ENCODE measurements around the gene FOXN3.
"Not testable (repeated sequence)": the region's sequence is repeated elsewhere in the genome, so short reads cannot be mapped to it uniquely, and the experiment has no call there.

FOXN3 gene

GRCh38 chr14:89125216-89125615 lies 291.8 kb downstream of the FOXN3 start:
- Histone ChIP-seq H3K27me3 (ENCODE audit: control insufficient read depth in 5 of 5, insufficient read depth in 4 of 5, low read length in 5 of 5) (no peaks in the 10 kb centered on the region), H3K27ac (ENCODE audit: low read depth, low read length) (no peak overlapping the region), H3K4me3 (ENCODE audit: low read depth in 1 of 5, low read length in 5 of 5) (no peak overlapping the region), H3K9me3 (ENCODE audit: control insufficient read depth in 5 of 5, low read length in 5 of 5) (peaks cover 0 to 2% (median 1%) of the 10 kb centered on the region in 5 donors), H3K4me1 (ENCODE audit: control insufficient read depth in 5 of 5, insufficient read depth in 5 of 5, low read length in 5 of 5) (no peaks in the 10 kb centered on the region), H3K36me3 (ENCODE audit: control insufficient read depth in 5 of 5, insufficient read depth in 5 of 5, low read length in 5 of 5) (no peaks in the 10 kb centered on the region), H3K9ac (ENCODE audit: low read length in 5 of 5) (no peak overlapping the region)

DNA sequence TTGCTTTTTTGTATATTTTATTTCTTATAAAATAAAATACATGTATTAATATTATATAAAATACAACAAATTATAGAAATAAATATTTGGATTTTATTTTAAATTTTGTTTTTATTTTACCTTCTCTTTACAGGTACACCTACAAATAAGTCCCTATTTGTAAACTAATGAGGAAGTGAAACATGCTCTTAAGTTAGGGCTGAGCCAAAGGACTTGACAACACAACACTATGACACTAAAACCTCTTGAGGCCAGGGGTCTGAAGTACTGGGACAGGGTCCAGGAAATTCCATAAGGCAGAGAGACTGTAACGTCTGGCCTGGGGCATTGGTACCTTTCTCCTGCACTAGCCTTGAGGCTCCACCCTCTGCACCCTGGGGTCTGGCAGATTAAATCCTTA lies 293.2 kb downstream of the FOXN3 start:
- Histone ChIP-seq H3K4me3 (ENCODE audit: low read depth in 1 of 5, low read length in 5 of 5) (no peak overlapping the region), H3K27ac (ENCODE audit: low read depth, low read length) (no peak overlapping the region)

GRCh38 chr14:89123215-89123614 lies 293.8 kb downstream of the FOXN3 start:
- no peaks in the 10 kb centered on the region for H3K27me3 ChIP-seq (ENCODE audit: control insufficient read depth in 5 of 5, insufficient read depth in 4 of 5, low read length in 5 of 5)
- H3K9me3 ChIP-seq (ENCODE audit: control insufficient read depth in 5 of 5, low read length in 5 of 5): peaks cover 0 to 14% (median 8%) of the 10 kb centered on the region in 5 donors
- no peak overlapping the region for H3K9ac ChIP-seq (ENCODE audit: low read length in 5 of 5)
- no peaks in the 10 kb centered on the region for H3K4me1 ChIP-seq (ENCODE audit: control insufficient read depth in 5 of 5, insufficient read depth in 5 of 5, low read length in 5 of 5)
- H3K27ac ChIP-seq (ENCODE audit: low read depth, low read length): no peak overlapping the region
- no peaks in the 10 kb centered on the region for H3K36me3 ChIP-seq (ENCODE audit: control insufficient read depth in 5 of 5, insufficient read depth in 5 of 5, low read length in 5 of 5)
- H3K4me3 ChIP-seq (ENCODE audit: low read depth in 1 of 5, low read length in 5 of 5): no peak overlapping the region

More for the DNA sequence above, 293.2 kb downstream of the FOXN3 start:
- Histone ChIP-seq H3K36me3 (ENCODE audit: control insufficient read depth in 5 of 5, insufficient read depth in 5 of 5, low read length in 5 of 5) (no peaks in the 10 kb centered on the region), H3K9me3 (ENCODE audit: control insufficient read depth in 5 of 5, low read length in 5 of 5) (peaks cover 0 to 14% (median 8%) of the 10 kb centered on the region in 5 donors), H3K27me3 (ENCODE audit: control insufficient read depth in 5 of 5, insufficient read depth in 4 of 5, low read length in 5 of 5) (no peaks in the 10 kb centered on the region), H3K4me1 (ENCODE audit: control insufficient read depth in 5 of 5, insufficient read depth in 5 of 5, low read length in 5 of 5) (no peaks in the 10 kb centered on the region), H3K9ac (ENCODE audit: low read length in 5 of 5) (no peak overlapping the region)

DNA sequence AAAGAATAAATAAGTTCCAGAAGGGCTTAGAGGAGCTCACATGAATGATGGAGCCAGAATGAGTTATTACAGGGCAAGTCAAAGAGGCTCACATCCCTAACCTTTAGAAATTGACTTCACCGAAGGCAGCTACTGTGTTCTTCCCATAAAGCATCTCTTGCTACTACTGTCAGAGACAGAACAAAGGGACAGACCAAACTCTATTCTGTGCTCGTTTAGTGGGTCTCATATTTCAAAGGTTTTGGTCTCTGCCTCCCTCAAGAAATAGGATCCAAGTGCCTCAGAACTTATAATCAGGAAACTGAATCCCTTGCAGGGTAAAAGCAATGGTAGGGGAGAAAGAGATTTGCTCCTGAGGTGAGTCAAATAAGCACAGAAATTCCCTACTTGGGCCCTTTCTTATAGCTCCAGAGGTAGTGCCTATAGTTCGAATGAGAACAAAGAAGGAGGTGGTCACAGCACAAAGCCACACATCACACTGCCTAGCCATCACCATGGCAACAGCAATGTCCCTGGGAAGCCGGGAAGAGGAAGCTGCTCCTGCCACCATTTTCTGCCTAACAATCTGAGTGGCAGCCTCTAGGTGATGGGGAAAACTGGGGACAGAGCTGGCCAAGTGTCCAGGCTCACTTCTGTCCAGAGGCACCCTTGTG lies 294.9 kb downstream of the FOXN3 start:
- Histone ChIP-seq H3K4me1 (ENCODE audit: control insufficient read depth in 5 of 5, insufficient read depth in 5 of 5, low read length in 5 of 5) (no peaks in the 10 kb centered on the region), H3K36me3 (ENCODE audit: control insufficient read depth in 5 of 5, insufficient read depth in 5 of 5, low read length in 5 of 5) (no peaks in the 10 kb centered on the region), H3K9ac (ENCODE audit: low read length in 5 of 5) (no peak overlapping the region), H3K27me3 (ENCODE audit: control insufficient read depth in 5 of 5, insufficient read depth in 4 of 5, low read length in 5 of 5) (no peaks in the 10 kb centered on the region), H3K27ac (ENCODE audit: low read depth, low read length) (no peak overlapping the region), H3K9me3 (ENCODE audit: control insufficient read depth in 5 of 5, low read length in 5 of 5) (peaks cover 0 to 14% (median 8%) of the 10 kb centered on the region in 5 donors), H3K4me3 (ENCODE audit: low read depth in 1 of 5, low read length in 5 of 5) (no peak overlapping the region)

- no peaks in the 10 kb centered on the region for H3K27me3 ChIP-seq (ENCODE audit: control insufficient read depth in 5 of 5, insufficient read depth in 4 of 5, low read length in 5 of 5)
- H3K9me3 ChIP-seq (ENCODE audit: control insufficient read depth in 5 of 5, low read length in 5 of 5): peaks cover 0 to 14% (median 8%) of the 10 kb centered on the region in 5 donors
- no peak overlapping the region for H3K27ac ChIP-seq (ENCODE audit: low read depth, low read length)
- no peaks in the 10 kb centered on the region for H3K4me1 ChIP-seq (ENCODE audit: control insufficient read depth in 5 of 5, insufficient read depth in 5 of 5, low read length in 5 of 5)
- no peaks in the 10 kb centered on the region for H3K36me3 ChIP-seq (ENCODE audit: control insufficient read depth in 5 of 5, insufficient read depth in 5 of 5, low read length in 5 of 5)
- no peak overlapping the region for H3K4me3 ChIP-seq (ENCODE audit: low read depth in 1 of 5, low read length in 5 of 5)
- no peak overlapping the region for H3K9ac ChIP-seq (ENCODE audit: low read length in 5 of 5)
Observed at GRCh38 chr14:89117012-89117411, 300.0 kb downstream of the FOXN3 start.

GRCh38 chr14:89114109-89114508 lies 302.9 kb downstream of the FOXN3 start:
- no peaks in the 10 kb centered on the region for H3K27me3 ChIP-seq (ENCODE audit: control insufficient read depth in 5 of 5, insufficient read depth in 4 of 5, low read length in 5 of 5)
- peaks cover 0 to 3% (median 0%) of the 10 kb centered on the region in 5 donors for H3K9me3 ChIP-seq (ENCODE audit: control insufficient read depth in 5 of 5, low read length in 5 of 5)
- no peaks in the 10 kb centered on the region for H3K36me3 ChIP-seq (ENCODE audit: control insufficient read depth in 5 of 5, insufficient read depth in 5 of 5, low read length in 5 of 5)
- no peaks in the 10 kb centered on the region for H3K4me1 ChIP-seq (ENCODE audit: control insufficient read depth in 5 of 5, insufficient read depth in 5 of 5, low read length in 5 of 5)
- no peak overlapping the region for H3K9ac ChIP-seq (ENCODE audit: low read length in 5 of 5)
- H3K27ac ChIP-seq (ENCODE audit: low read depth, low read length): no peak overlapping the region
- no peak overlapping the region for H3K4me3 ChIP-seq (ENCODE audit: low read depth in 1 of 5, low read length in 5 of 5)

DNA sequence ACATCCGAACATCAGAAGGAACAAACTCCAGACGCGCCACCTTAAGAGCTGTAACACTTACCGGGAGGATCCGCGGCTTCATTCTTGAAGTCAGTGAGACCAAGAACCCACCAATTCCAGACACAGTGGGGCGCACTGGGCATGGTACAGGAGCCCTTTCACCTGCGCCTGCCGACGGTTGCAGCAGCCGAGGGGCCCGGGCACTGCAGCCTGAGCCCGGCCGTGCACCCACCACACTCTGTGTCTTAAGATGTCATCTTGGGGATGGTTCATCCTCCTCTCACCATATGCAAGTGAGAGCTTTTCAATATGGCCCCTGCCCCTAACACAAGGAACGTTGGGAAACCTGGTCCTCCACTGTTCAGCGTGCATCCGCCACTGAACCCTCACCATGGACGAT lies 304.3 kb downstream of the FOXN3 start:
- H3K9ac ChIP-seq (ENCODE audit: low read length in 5 of 5): no peak overlapping the region
- H3K36me3 ChIP-seq (ENCODE audit: control insufficient read depth in 5 of 5, insufficient read depth in 5 of 5, low read length in 5 of 5): no peaks in the 10 kb centered on the region
- H3K4me1 ChIP-seq (ENCODE audit: control insufficient read depth in 5 of 5, insufficient read depth in 5 of 5, low read length in 5 of 5): peaks cover 0 to 3% (median 0%) of the 10 kb centered on the region in 5 donors

DNA sequence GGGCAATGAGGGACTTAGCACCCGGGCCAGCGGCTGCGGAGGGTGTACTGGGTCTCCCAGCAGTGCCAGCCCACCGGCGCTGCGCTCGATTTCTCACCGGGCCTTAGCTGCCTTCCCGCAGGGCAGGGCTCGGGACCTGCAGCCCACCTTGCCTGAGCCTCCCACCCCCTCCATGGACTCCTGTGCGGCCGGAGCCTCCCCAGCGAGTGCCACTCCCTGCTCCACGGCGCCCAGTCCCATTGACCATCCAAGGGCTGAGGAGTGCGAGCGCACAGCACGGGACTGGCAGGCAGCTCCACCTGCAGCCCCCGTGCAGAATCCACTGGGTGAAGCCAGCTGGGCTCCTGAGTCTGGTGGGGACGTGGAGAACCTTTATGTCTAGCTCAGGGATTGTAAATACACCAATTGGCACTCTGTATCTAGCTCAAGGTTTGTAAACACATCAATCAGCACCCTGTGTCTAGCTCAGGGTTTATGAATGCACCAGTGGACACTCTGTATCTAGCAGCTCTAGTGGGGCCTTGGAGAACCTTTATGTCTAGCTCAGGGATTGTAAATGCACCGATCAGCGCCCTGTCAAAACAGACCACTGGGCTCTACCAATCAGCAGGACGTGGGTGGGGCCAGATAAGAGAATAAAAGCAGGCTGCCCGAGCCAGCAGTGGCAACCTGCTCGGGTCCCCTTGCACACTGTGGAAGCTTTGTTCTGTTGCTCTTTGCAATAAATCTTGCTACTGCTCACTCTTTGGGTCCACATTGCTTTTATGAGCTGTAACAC lies 305.1 kb downstream of the FOXN3 start:
- not testable (repeated sequence) for H3K36me3 ChIP-seq (ENCODE audit: control insufficient read depth in 5 of 5, insufficient read depth in 5 of 5, low read length in 5 of 5); H3K27ac ChIP-seq (ENCODE audit: low read depth, low read length); H3K27me3 ChIP-seq (ENCODE audit: control insufficient read depth in 5 of 5, insufficient read depth in 4 of 5, low read length in 5 of 5); H3K4me3 ChIP-seq (ENCODE audit: low read depth in 1 of 5, low read length in 5 of 5); H3K9ac ChIP-seq (ENCODE audit: low read length in 5 of 5); H3K9me3 ChIP-seq (ENCODE audit: control insufficient read depth in 5 of 5, low read length in 5 of 5); H3K4me1 ChIP-seq (ENCODE audit: control insufficient read depth in 5 of 5, insufficient read depth in 5 of 5, low read length in 5 of 5)

More for the DNA sequence above, 304.3 kb downstream of the FOXN3 start:
- no peak overlapping the region for H3K27ac ChIP-seq (ENCODE audit: low read depth, low read length)
- no peak overlapping the region for H3K4me3 ChIP-seq (ENCODE audit: low read depth in 1 of 5, low read length in 5 of 5)
- no peaks in the 10 kb centered on the region for H3K9me3 ChIP-seq (ENCODE audit: control insufficient read depth in 5 of 5, low read length in 5 of 5)
- H3K27me3 ChIP-seq (ENCODE audit: control insufficient read depth in 5 of 5, insufficient read depth in 4 of 5, low read length in 5 of 5): no peaks in the 10 kb centered on the region

DNA sequence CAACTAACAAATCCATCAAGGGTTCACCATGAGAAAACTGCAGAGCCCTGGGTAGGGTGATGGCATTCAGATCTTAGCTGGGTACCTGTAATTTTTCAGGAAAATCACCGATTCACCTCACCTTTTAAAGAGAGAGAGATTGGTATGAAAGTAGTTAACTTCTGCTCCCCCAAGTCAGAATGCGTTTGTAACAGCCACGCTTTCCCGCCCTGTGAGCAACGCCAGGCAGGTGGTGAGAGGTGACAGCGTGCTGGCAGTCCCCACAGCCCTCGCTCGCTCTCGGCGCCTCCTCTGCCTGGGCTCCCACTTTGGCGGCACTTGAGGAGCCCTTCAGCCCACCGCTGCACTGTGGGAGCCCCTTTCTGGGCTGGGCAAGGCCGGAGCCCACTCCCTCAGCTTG lies 305.8 kb downstream of the FOXN3 start:
- H3K4me3 ChIP-seq (ENCODE audit: low read depth in 1 of 5, low read length in 5 of 5); H3K9ac ChIP-seq (ENCODE audit: low read length in 5 of 5); H3K27me3 ChIP-seq (ENCODE audit: control insufficient read depth in 5 of 5, insufficient read depth in 4 of 5, low read length in 5 of 5); H3K9me3 ChIP-seq (ENCODE audit: control insufficient read depth in 5 of 5, low read length in 5 of 5); H3K36me3 ChIP-seq (ENCODE audit: control insufficient read depth in 5 of 5, insufficient read depth in 5 of 5, low read length in 5 of 5); H3K27ac ChIP-seq (ENCODE audit: low read depth, low read length); H3K4me1 ChIP-seq (ENCODE audit: control insufficient read depth in 5 of 5, insufficient read depth in 5 of 5, low read length in 5 of 5): not testable (repeated sequence)

DNA sequence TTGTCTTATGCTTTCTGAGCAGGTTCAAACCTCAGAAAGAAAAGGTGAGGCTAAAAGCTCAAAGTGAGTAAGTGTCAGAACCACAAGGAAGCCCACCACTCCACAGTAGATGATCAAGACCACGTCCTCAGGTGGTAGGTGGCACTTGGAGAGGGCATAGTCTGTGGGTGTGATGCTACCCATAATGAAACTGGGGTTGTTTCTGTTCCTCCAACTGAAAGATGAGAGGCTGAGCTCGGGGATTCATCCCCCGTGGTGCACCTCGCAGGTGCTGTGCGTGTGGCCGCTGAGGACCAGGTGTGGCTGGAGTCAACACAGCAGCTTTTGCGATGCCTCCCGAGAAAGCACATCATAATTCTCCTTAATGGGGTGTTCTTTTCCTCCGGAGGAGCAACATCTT lies 306.9 kb downstream of the FOXN3 start:
- Histone ChIP-seq H3K4me3 (ENCODE audit: low read depth in 1 of 5, low read length in 5 of 5) (no peak overlapping the region), H3K27me3 (ENCODE audit: control insufficient read depth in 5 of 5, insufficient read depth in 4 of 5, low read length in 5 of 5) (no peaks in the 10 kb centered on the region), H3K27ac (ENCODE audit: low read depth, low read length) (no peak overlapping the region), H3K4me1 (ENCODE audit: control insufficient read depth in 5 of 5, insufficient read depth in 5 of 5, low read length in 5 of 5) (peaks cover 0 to 5% (median 0%) of the 10 kb centered on the region in 5 donors), H3K9me3 (ENCODE audit: control insufficient read depth in 5 of 5, low read length in 5 of 5) (no peaks in the 10 kb centered on the region), H3K36me3 (ENCODE audit: control insufficient read depth in 5 of 5, insufficient read depth in 5 of 5, low read length in 5 of 5) (no peaks in the 10 kb centered on the region), H3K9ac (ENCODE audit: low read length in 5 of 5) (no peak overlapping the region)

Measured in subcutaneous abdominal adipose tissue (tissue), 5 donors.